ENCODE data around the gene EYA2.
"Not testable (repeated sequence)": the region's sequence is repeated elsewhere in the genome, so short reads cannot be mapped to it uniquely, and the experiment has no call there.

Gene EYA2

GRCh38 chr20:46905364-46906125, 10.9 kb downstream of the EYA2 start:
- TF ChIP-seq POLR2A (IDR thresholded peaks at IDR 0.05; ENCODE audit: low read depth, low read length): no peak
- FAIRE-seq: no peak

GRCh38 chr20:46913329-46914044, 18.8 kb downstream of the EYA2 start:
- DNase-seq (ENCODE audit: insufficient read length, low spot score) (no peak), FAIRE-seq (no peak)
- TF ChIP-seq POLR2A (IDR thresholded peaks at IDR 0.05; ENCODE audit: low read depth, low read length): no peak

More at GRCh38 chr20:46905364-46906125, 10.9 kb downstream of the EYA2 start:
- DNase-seq (ENCODE audit: insufficient read length, low spot score): no peak

GRCh38 chr20:46914789-46915379, 20.2 kb downstream of the EYA2 start:
- no peak for DNase-seq (ENCODE audit: insufficient read length, low spot score)
- no peak for FAIRE-seq

GRCh38 chr20:46915575-46916257, 21.1 kb downstream of the EYA2 start:
- DNase-seq (ENCODE audit: insufficient read length, low spot score): no peak
- FAIRE-seq: no peak
- TF ChIP-seq POLR2A (IDR thresholded peaks at IDR 0.05; ENCODE audit: low read depth, low read length): no peak

More at GRCh38 chr20:46914789-46915379, 20.2 kb downstream of the EYA2 start:
- TF ChIP-seq POLR2A (IDR thresholded peaks at IDR 0.05; ENCODE audit: low read depth, low read length): no peak

DNA sequence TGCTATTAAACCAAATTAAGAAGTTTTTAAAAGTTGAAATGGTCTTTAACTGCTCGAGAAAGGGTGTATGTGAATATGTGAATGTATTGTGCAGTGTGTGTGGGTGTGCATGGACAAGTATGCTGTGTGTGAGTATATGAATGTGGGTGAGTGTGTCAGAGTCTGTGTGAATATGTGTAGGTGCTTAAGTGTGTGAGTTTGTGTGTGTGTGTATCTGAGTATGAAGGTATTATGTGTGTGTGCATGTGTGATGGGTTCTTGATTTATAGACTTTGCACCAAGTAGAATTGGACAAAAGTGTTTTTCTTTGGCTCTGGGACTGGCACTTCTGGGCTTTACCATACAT, 21.6 kb downstream of the EYA2 start:
- DNase-seq (ENCODE audit: insufficient read length, low spot score) (no peak), FAIRE-seq (no peak)
- no peak for TF ChIP-seq POLR2A (IDR thresholded peaks at IDR 0.05; ENCODE audit: low read depth, low read length)

- no peak for FAIRE-seq
- no peak for DNase-seq (ENCODE audit: insufficient read length, low spot score)
- TF ChIP-seq POLR2A (IDR thresholded peaks at IDR 0.05; ENCODE audit: low read depth, low read length): no peak
Measured at GRCh38 chr20:46917155-46917554, 22.5 kb downstream of the EYA2 start.

- no peak for FAIRE-seq
- TF ChIP-seq POLR2A (IDR thresholded peaks at IDR 0.05; ENCODE audit: low read depth, low read length): no peak
- DNase-seq (ENCODE audit: insufficient read length, low spot score): no peak
Measured at GRCh38 chr20:46920114-46920513, 25.5 kb downstream of the EYA2 start.

DNA sequence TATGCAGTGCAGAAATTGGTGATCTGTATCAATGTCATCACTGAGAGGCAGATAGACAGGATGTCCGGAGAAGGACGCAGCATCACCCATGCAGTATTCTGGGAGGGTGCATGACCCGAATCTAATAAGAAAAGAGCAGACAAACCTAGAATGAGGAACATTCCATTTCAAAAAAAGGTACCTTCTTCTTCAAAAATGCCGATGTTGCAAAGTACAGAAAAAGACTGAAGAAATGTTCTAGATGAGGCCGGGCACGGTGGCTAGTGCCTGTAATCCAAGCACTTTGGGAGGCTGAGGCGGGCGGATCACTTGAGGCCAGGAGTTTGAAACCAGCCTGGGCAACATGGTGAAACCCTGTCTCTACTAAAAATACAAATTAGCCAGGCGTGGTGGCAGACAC, 28.2 kb downstream of the EYA2 start:
- not testable (repeated sequence) for DNase-seq (ENCODE audit: insufficient read length, low spot score)

GRCh38 chr20:46923550-46923949, 28.9 kb downstream of the EYA2 start:
- no peak for TF ChIP-seq POLR2A (IDR thresholded peaks at IDR 0.05; ENCODE audit: low read depth, low read length)
- no peak for DNase-seq (ENCODE audit: insufficient read length, low spot score)
- FAIRE-seq: no peak

More for the DNA sequence above, 28.2 kb downstream of the EYA2 start:
- not testable (repeated sequence) for FAIRE-seq

- FAIRE-seq: no peak
- no peak for TF ChIP-seq POLR2A (IDR thresholded peaks at IDR 0.05; ENCODE audit: low read depth, low read length)
- no peak for DNase-seq (ENCODE audit: insufficient read length, low spot score)
Measured at GRCh38 chr20:46928580-46929132, 34.0 kb downstream of the EYA2 start.

DNA sequence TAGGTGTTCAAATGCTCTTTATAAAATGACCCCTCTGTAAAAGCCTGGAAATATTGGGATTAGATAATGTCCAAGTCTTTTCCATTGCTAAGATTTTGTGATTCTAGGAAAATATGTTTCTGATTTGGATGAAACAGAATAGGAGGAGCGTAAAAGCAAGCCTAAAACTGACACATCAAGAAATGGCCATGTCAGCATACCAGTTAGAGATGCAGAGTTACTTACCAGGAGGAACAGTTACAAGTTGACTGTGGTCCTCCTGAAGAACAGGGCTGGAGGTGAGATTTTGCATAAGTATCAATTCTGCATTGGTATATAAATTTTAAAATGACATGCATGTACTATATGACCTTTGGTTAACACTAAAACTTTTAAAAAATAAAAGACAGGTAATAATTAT, 35.3 kb downstream of the EYA2 start:
- FAIRE-seq: no peak
- TF ChIP-seq POLR2A (IDR thresholded peaks at IDR 0.05; ENCODE audit: low read depth, low read length): no peak

DNA sequence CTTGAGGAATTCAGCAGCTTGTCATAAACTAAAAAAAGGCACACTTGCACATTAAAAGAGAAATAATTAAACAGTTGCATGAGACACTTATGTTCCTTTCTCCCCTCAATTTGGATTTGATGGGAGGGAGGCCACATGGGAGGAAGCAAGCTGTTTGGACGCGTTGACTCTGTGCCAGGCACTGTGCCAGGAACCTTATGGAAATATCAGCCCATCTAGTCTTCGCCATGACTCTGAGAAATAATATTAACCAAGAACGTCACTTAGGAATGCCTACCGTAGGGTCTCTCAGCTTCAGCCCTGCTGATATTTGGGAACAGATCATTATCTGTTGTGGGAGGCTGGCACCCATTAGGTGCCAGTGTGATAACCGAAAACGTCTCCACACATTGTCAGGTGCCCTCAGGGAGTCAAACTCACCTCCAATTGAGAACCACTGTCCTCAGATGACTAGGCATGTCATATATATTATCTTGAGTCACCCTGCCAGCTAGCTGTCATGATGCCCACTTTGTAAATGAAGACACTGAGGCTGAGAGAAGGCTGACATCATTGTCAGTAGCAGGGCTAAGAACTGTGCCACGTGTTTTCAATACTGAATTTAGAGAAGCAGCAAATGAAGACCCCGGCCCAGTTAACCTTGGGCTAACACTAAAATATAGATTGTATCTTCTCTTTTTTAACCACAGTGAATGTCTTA, 36.1 kb downstream of the EYA2 start:
- FAIRE-seq (no peak), DNase-seq (ENCODE audit: insufficient read length, low spot score) (no peak)
- TF ChIP-seq POLR2A (IDR thresholded peaks at IDR 0.05; ENCODE audit: low read depth, low read length): no peak

More for the DNA sequence above, 35.3 kb downstream of the EYA2 start:
- DNase-seq (ENCODE audit: insufficient read length, low spot score): no peak

DNA sequence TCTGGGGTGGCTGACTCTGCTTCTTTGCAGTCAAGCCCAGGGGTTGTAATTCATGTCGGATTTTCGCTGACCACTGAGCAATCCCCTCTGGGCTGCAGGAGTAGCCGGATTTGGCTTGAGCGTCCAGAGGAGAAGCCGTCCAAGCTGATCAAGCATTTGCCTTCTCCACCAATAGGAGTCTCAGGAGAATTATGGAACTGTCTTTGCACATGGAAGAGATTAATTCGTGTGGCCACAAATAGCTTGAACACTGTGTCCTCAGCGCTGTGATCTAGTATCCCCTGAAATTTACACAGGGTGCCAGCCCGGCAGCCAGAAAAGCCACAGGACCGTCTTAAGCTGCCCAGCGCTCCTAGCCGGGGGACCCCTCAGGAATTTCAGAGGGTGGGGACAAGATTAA, 37.1 kb downstream of the EYA2 start:
- no peak for TF ChIP-seq POLR2A (IDR thresholded peaks at IDR 0.05; ENCODE audit: low read depth, low read length)
- DNase-seq (ENCODE audit: insufficient read length, low spot score) (no peak), FAIRE-seq (no peak)

GRCh38 chr20:46932439-46932838, 37.8 kb downstream of the EYA2 start:
- FAIRE-seq; DNase-seq (ENCODE audit: insufficient read length, low spot score): not testable (repeated sequence)
